Neural cell (in vitro differentiated cells): ENCODE results near the gene SLC22A14.

ENCODE experiments used
- EP300 ChIP-seq: fragments of 450-650 bp; conservative IDR thresholded peaks from 2 replicates; pipeline ENCODE4 v1.6.1; 2014; ENCODE audit warnings: antibody characterized with exemption, mild to moderate bottlenecking, moderate library complexity; ENCODE audit not compliant: poor library complexity, severe bottlenecking
- EZH2 ChIP-seq: fragments of 200-600, 300-800 bp; shearing (Covaris generic), sonication (generic); IDR thresholded peaks from 2 replicates; pipeline ENCODE4 v1.6.1; 2014; ENCODE audit warnings: antibody characterized with exemption, low read length, borderline replicate concordance, mild to moderate bottlenecking; ENCODE audit not compliant: insufficient read depth, poor library complexity, severe bottlenecking
- MXI1 ChIP-seq: fragments of 450-650 bp; conservative IDR thresholded peaks from 2 replicates; pipeline ENCODE4 v1.6.1; 2014; ENCODE audit warnings: antibody characterized with exemption, mild to moderate bottlenecking; ENCODE audit not compliant: poor library complexity, severe bottlenecking
- POLR2AphosphoS5 ChIP-seq: IDR thresholded peaks from 2 replicates; pipeline ENCODE4 v1.6.1; 2012
- SMC3 ChIP-seq: fragments of 450-650 bp; conservative IDR thresholded peaks from 2 replicates; pipeline ENCODE4 v1.6.1; 2014; ENCODE audit warnings: antibody characterized with exemption, mild to moderate bottlenecking, moderate library complexity; ENCODE audit not compliant: poor library complexity
- TAF1 ChIP-seq: IDR thresholded peaks from 2 replicates; pipeline ENCODE4 v1.6.1; 2012; ENCODE audit warnings: low read depth
- TF ChIP-seq, protein P1 (sequence below): fragments of 450-650 bp; IDR thresholded peaks from 2 replicates; pipeline ENCODE4 v1.5.1; 2014; ENCODE audit warnings: antibody characterized with exemption, mild to moderate bottlenecking, moderate library complexity; ENCODE audit not compliant: poor library complexity, severe bottlenecking
- TF ChIP-seq, protein P2 (sequence below): IDR thresholded peaks from 2 replicates; pipeline ENCODE4 v1.6.1; 2012; ENCODE audit warnings: borderline replicate concordance

DNA sequence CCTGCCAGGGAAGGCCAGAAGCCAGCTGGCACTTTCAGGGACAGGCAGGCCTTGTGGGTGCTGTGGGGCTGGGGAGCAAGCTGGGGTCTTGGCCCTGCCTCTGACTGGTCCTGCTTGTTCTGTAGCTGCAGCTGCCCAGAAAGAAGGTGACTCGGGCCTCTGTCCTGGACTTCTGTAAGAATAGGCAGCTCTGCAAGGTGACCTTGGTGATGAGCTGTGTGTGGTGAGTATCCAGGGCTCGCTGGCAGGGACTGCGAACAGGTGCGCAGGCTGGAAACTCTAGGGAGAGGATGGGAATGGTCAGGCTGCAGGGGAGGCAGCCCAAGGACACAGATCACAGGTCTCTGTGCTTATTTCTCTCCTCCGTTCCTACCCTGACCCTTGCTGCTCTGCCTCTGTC, 31.2 kb downstream of the SLC22A14 start:
- TF ChIP-seq, protein P1, sequence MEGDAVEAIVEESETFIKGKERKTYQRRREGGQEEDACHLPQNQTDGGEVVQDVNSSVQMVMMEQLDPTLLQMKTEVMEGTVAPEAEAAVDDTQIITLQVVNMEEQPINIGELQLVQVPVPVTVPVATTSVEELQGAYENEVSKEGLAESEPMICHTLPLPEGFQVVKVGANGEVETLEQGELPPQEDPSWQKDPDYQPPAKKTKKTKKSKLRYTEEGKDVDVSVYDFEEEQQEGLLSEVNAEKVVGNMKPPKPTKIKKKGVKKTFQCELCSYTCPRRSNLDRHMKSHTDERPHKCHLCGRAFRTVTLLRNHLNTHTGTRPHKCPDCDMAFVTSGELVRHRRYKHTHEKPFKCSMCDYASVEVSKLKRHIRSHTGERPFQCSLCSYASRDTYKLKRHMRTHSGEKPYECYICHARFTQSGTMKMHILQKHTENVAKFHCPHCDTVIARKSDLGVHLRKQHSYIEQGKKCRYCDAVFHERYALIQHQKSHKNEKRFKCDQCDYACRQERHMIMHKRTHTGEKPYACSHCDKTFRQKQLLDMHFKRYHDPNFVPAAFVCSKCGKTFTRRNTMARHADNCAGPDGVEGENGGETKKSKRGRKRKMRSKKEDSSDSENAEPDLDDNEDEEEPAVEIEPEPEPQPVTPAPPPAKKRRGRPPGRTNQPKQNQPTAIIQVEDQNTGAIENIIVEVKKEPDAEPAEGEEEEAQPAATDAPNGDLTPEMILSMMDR: no peak
- TF ChIP-seq EP300 (no peak), EZH2 (no peak), POLR2AphosphoS5 (no peak), TAF1 (no peak), MXI1 (no peak), SMC3 (no peak)
- TF ChIP-seq, protein P2, sequence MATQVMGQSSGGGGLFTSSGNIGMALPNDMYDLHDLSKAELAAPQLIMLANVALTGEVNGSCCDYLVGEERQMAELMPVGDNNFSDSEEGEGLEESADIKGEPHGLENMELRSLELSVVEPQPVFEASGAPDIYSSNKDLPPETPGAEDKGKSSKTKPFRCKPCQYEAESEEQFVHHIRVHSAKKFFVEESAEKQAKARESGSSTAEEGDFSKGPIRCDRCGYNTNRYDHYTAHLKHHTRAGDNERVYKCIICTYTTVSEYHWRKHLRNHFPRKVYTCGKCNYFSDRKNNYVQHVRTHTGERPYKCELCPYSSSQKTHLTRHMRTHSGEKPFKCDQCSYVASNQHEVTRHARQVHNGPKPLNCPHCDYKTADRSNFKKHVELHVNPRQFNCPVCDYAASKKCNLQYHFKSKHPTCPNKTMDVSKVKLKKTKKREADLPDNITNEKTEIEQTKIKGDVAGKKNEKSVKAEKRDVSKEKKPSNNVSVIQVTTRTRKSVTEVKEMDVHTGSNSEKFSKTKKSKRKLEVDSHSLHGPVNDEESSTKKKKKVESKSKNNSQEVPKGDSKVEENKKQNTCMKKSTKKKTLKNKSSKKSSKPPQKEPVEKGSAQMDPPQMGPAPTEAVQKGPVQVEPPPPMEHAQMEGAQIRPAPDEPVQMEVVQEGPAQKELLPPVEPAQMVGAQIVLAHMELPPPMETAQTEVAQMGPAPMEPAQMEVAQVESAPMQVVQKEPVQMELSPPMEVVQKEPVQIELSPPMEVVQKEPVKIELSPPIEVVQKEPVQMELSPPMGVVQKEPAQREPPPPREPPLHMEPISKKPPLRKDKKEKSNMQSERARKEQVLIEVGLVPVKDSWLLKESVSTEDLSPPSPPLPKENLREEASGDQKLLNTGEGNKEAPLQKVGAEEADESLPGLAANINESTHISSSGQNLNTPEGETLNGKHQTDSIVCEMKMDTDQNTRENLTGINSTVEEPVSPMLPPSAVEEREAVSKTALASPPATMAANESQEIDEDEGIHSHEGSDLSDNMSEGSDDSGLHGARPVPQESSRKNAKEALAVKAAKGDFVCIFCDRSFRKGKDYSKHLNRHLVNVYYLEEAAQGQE: no peak
